GM20000 (cell line): ENCODE data around the gene MYO3B.
"Not testable (repeated sequence)": the region's sequence is repeated elsewhere in the genome, so short reads cannot be mapped to it uniquely, and the experiment has no call there.

Experiments
- DNase-seq: peaks from one replicate; pipeline ENCODE4 v3.0.0; 2012; ENCODE audit warnings: low spot score
- CTCF ChIP-seq: IDR thresholded peaks from 2 replicates; pipeline ENCODE4 v1.5.1; 2012; ENCODE audit warnings: mild to moderate bottlenecking, control low read depth; ENCODE audit errors: extremely low read depth, missing control alignments

MYO3B gene

DNA sequence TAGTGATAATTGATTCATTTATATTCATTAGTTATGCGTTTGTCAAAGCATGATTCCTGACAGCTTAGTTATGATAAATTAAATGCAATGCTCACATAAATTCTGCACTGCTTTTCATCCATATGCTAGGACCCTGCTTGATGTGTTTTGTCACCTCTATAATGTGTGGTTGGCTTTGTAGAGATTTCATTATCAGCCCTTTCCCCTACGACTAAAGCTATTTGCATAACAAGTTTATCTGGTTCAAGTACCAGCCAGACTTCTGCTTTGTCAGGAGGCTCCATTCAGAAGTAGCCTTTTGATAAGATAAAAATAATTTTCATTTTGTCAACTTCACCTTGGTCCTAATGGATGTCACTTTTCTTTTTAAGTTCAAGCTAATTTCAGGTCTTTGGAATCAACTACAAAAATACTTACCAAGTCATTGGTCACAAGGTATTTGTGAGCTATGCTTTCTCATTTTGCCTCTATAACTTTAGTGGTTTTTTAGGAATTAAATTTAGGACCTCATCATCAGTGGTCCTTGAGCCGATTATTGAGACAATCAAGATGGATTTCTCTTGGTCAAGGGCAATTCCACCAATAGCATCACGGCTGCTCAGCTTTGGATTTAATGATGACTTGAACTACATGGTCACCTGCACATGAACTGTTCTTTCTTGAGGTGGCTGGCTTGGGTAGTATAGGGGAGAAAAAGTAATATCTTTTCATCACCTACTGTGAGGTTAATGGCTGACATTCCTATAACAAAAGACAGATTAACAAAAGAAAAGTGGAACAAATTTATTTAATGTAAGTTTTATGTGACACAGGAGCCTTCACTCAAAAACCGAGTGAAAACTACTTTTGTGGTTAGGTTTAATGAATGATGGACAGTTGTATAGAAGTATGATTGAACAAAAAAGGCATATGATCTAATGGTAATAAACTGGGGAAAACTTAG is 162.1 kb downstream of the MYO3B start:
- no peak for TF ChIP-seq CTCF
- DNase-seq: no peak

- no peak for TF ChIP-seq CTCF
- DNase-seq: no peak
Measured at GRCh38 chr2:170340693-170341068, 162.7 kb downstream of the MYO3B start.

GRCh38 chr2:170341684-170342623 is 164.0 kb downstream of the MYO3B start:
- no peak for DNase-seq
- TF ChIP-seq CTCF: no peak

DNA sequence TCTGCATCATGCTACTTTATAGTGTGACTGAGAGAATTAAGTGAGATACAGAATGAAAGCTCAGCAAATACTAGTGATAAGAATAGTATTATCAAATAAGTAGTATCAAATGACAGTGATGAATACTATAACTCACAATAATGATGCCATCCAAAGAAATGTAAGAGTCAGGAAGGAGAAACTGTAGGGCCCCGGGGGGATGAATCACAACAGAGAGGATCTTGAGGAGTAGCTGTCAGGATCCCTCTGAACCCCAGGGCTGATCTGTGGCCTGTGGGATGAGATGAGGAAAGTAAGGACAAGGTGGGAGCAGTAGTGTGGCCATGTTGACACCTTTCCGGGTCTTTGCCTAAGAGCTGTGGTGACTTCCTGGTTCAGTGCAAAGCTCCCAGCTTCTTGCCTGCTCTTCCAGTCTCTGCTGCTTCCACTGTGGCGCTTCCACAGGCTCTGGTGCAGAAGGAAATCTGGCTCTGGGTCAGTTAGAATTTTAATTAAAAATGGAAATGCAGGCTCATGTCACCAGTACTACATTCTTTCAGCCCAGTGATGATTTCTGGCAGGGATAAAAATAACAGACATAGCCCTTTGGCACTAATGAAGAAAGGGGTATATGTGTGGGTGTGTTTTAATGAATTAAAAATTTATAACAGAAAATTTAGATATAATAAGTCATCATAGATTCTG is 166.9 kb downstream of the MYO3B start:
- TF ChIP-seq CTCF: no peak
- no peak for DNase-seq

- no peak for TF ChIP-seq CTCF
- no peak for DNase-seq
Measured at GRCh38 chr2:170345607-170346006, 167.7 kb downstream of the MYO3B start.

DNA sequence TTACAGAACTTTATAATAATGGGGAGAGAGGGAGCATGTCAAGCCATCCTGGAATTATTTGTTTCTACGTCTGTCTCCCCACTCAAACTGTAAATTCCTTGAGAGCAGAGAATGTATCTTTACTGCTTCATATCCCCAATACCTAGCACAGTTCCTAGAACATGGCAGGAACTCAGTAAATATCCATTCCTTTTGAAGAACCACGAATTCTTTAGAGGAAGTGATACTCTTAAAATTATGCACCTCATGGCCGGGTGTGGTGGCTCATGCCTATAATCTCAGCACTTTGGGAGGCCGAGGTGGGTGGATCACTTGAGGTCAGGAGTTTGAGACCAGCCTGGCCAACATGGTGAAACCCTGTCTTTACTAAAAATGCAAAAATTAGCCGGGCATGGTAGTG is 171.3 kb downstream of the MYO3B start:
- not testable (repeated sequence) for DNase-seq

- no peak for TF ChIP-seq CTCF
- DNase-seq: no peak
Measured at GRCh38 chr2:170350929-170351826, 173.2 kb downstream of the MYO3B start.
